Measurements from ENCODE around the gene MTRFR. TPM values are rescaled to one million over a fixed set of nuclear protein-coding genes. Genes with fewer than 3 reads are reported as not detected.

MTRFR gene
- total and polyA plus RNA-seq, 4 donors = 5.7 to 15.2 (median 11.1) TPM

- H3K4me1 ChIP-seq (ENCODE audit: control insufficient read depth in 4 of 4, insufficient read depth in 4 of 4, low read length in 3 of 4) = peaks cover 0 to 4% (median 0%) of the 10 kb centered on the region in 4 donors
- DNase-seq (ENCODE audit: low spot score) = no peak
- no peak overlapping the region for H3K9ac ChIP-seq (ENCODE audit: low read depth in 1 of 2, low read length in 2 of 2)
- TF ChIP-seq EGR1 (IDR thresholded peaks at IDR 0.05; ENCODE audit: low read depth in 2 of 2) (no peak), RAD21 (IDR thresholded peaks at IDR 0.05) (no peak), CTCF (IDR thresholded peaks at IDR 0.05; ENCODE audit: low read depth, low read length, missing input control) (no peak), HNF4G (IDR thresholded peaks at IDR 0.05) (no peak), ATF3 (IDR thresholded peaks at IDR 0.05) (no peak), HNF4A (conservative IDR thresholded peaks at IDR 0.05) (no peak), FOXA2 (IDR thresholded peaks at IDR 0.05) (no peak), REST (IDR thresholded peaks at IDR 0.05) (no peak), ZBTB33 (IDR thresholded peaks at IDR 0.05) (no peak), JUND (IDR thresholded peaks at IDR 0.05) (no peak), SP1 (IDR thresholded peaks at IDR 0.05) (no peak), NR2F2 (IDR thresholded peaks at IDR 0.05) (no peak), FOXA1 (IDR thresholded peaks at IDR 0.05) (no peak), YY1 (IDR thresholded peaks at IDR 0.05) (no peak), GABPA (IDR thresholded peaks at IDR 0.05 in 1 of 2, conservative IDR thresholded peaks at IDR 0.05 in 1 of 2) (no peak), MAX (IDR thresholded peaks at IDR 0.05) (no peak), RXRA (IDR thresholded peaks at IDR 0.05) (no peak), TAF1 (conservative IDR thresholded peaks at IDR 0.05) (no peak)
- no peaks in the 10 kb centered on the region for H3K27me3 ChIP-seq (ENCODE audit: control insufficient read depth in 4 of 4, insufficient read depth in 4 of 4, low read length in 3 of 4)
- H3K36me3 ChIP-seq (ENCODE audit: control insufficient read depth in 4 of 4, insufficient read depth in 3 of 4, low read depth in 1 of 4, low read length in 3 of 4) = peaks cover 0 to 4% (median 1%) of the 10 kb centered on the region in 4 donors
- H3K4me3 ChIP-seq (ENCODE audit: low read depth in 1 of 3, low read length in 3 of 3) = no peak overlapping the region
- H3K9me3 ChIP-seq (ENCODE audit: control insufficient read depth in 4 of 4, low read length in 3 of 4) = no peaks in the 10 kb centered on the region
- whole genome bisulfite sequencing = 77% methylated on average over 7 of the region's 7 CpGs
- no peak overlapping the region for H3K27ac ChIP-seq (ENCODE audit: low read depth in 1 of 2, low read length in 2 of 2)
These were observed 10.5 kb downstream of the MTRFR start for GRCh38 chr12:123243671-123244262.
